SK-N-SH treated with all-trans-retinoic acid at 6 μM for 48 hours (cell line): ENCODE measurements around the gene USF2.

Experiments
- ARNTL ChIP-seq: fragments of 450-650 bp; formaldehyde crosslinking; IDR thresholded peaks from 2 replicates; pipeline ENCODE4 v1.5.0; 2020; ENCODE audit warnings: low read depth, mild to moderate bottlenecking, moderate library complexity, borderline replicate concordance
- CREB5 ChIP-seq: fragments of 250-450 bp; sonication (Bioruptor Pico); IDR thresholded peaks from 2 replicates; pipeline ENCODE4 v1.5.1; 2020; ENCODE audit warnings: low read depth, mild to moderate bottlenecking, moderate library complexity
- CSDC2 ChIP-seq: fragments of 250-450 bp; sonication (Bioruptor Pico); IDR thresholded peaks from 2 replicates; pipeline ENCODE4 v1.5.0; 2020; ENCODE audit warnings: mild to moderate bottlenecking, moderate library complexity
- GLIS3 ChIP-seq: fragments of 250-450 bp; sonication (Bioruptor Pico); IDR thresholded peaks from 2 replicates; pipeline ENCODE4 v1.5.0; 2020; ENCODE audit warnings: mild to moderate bottlenecking, moderate library complexity
- PATZ1 ChIP-seq: fragments of 250-450 bp; sonication (Bioruptor Pico); IDR thresholded peaks from 2 replicates; pipeline ENCODE4 v1.8.0; 2020; ENCODE audit warnings: mild to moderate bottlenecking, moderate library complexity, borderline replicate concordance
- PPARA ChIP-seq: fragments of 250-450 bp; sonication (Bioruptor Pico); IDR thresholded peaks from 2 replicates; pipeline ENCODE4 v1.5.0; 2020; ENCODE audit warnings: mild to moderate bottlenecking, borderline replicate concordance
- RARB ChIP-seq: fragments of 250-450 bp; sonication (Bioruptor Pico); IDR thresholded peaks from 2 replicates; pipeline ENCODE4 v1.8.0; 2021; ENCODE audit warnings: mild to moderate bottlenecking, moderate library complexity
- SNAI2 ChIP-seq: fragments of 250-450 bp; sonication (Bioruptor Pico); IDR thresholded peaks from 2 replicates; pipeline ENCODE4 v1.5.0; 2020; ENCODE audit warnings: mild to moderate bottlenecking, moderate library complexity
- ZC3H10 ChIP-seq: fragments of 250-450 bp; sonication (Bioruptor Pico); IDR thresholded peaks from 2 replicates; pipeline ENCODE4 v1.5.1; 2021; ENCODE audit warnings: mild to moderate bottlenecking, moderate library complexity
- ZNF70 ChIP-seq: fragments of 450-650 bp; formaldehyde crosslinking; IDR thresholded peaks from 2 replicates; pipeline ENCODE4 v1.5.0; 2020; ENCODE audit warnings: mild to moderate bottlenecking, moderate library complexity

GRCh38 chr19:35241417-35241816 lies 27.3 kb upstream of the USF2 start:
- TF ChIP-seq PATZ1 (CRISPR knock-in tag) (no peak), SNAI2 (CRISPR knock-in tag) (no peak), GLIS3 (CRISPR knock-in tag) (no peak), CSDC2 (CRISPR knock-in tag) (no peak), PPARA (CRISPR knock-in tag) (no peak), CREB5 (CRISPR knock-in tag) (no peak), RARB (no peak), ZNF70 (CRISPR knock-in tag) (no peak), ZC3H10 (CRISPR knock-in tag) (no peak), ARNTL (no peak)
